Lower leg skin (tissue), 3 donors: Measurements from ENCODE around the gene SLC25A40.

Experiments
- CTCF ChIP-seq, 3 donors: fragments of 450-650 bp; IDR thresholded peaks; one replicate each; pipeline ENCODE4 v1.5.1; 2016; ENCODE audit warnings: antibody characterized with exemption in 3 of 3, mild to moderate bottlenecking in 3 of 3, moderate library complexity in 2 of 3
- POLR2A ChIP-seq, 2 donors: fragments of 450-650 bp; IDR thresholded peaks; one replicate each; pipeline ENCODE4 v1.6.1; 2016 to 2017; ENCODE audit warnings: antibody characterized with exemption in 2 of 2, mild to moderate bottlenecking in 1 of 2, moderate library complexity in 1 of 2

- TF ChIP-seq CTCF (IDR thresholded peaks at IDR 0.05) (no peak), POLR2A (IDR thresholded peaks at IDR 0.05) (no peak)
Observed at GRCh38 chr7:87853237-87853864, 22.8 kb downstream of the SLC25A40 start.
